Peyer's patch (tissue), 4 donors: ENCODE results near the gene TK2.

Source experiments
- POLR2A ChIP-seq, 2 donors: fragments of 450-650 bp; IDR thresholded peaks; one replicate each; pipeline ENCODE4 v1.5.1; 2017; ENCODE audit warnings: antibody characterized with exemption in 2 of 2, mild to moderate bottlenecking in 2 of 2, moderate library complexity in 2 of 2
- TF ChIP-seq, protein P1 (sequence below), 6 experiments: fragments of 450-650 bp in 4 of 6; fragments of 200-600 bp in 2 of 6; sonication (generic) in 1 of 6; IDR thresholded peaks; one replicate each; pipeline ENCODE4 v1.5.1; 2017 to 2019; ENCODE audit warnings: antibody characterized with exemption in 6 of 6, mild to moderate bottlenecking in 3 of 6, moderate library complexity in 1 of 6

DNA sequence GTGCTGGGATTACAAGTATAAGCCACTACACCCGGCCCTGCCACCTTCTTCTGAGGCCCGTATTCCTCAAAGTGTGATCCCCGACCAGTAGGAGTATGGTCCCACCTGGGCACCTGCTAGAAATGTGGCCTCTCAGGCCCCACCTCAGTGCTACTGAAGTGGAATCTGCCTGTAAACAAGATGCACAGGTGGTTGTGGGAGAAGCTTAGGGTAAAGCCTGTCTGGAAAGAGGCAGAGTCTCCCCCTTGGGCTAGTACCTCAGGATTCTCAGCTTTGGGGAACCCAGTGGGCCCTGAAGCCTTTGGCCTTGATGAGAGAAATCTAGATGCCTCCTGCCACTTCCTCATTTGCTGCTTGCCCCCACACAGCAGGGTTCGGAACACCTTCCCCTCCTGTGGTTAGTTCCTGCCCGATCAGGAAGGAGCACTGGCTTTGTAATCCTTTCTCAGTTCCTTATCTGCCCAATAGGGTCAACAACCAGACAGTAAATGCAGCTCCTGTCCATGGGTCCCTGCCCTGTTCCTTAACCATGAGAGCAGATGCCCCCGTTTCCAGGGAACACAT lies 25.2 kb downstream of the TK2 start:
- TF ChIP-seq POLR2A (IDR thresholded peaks at IDR 0.05), result no peak
- TF ChIP-seq, protein P1, sequence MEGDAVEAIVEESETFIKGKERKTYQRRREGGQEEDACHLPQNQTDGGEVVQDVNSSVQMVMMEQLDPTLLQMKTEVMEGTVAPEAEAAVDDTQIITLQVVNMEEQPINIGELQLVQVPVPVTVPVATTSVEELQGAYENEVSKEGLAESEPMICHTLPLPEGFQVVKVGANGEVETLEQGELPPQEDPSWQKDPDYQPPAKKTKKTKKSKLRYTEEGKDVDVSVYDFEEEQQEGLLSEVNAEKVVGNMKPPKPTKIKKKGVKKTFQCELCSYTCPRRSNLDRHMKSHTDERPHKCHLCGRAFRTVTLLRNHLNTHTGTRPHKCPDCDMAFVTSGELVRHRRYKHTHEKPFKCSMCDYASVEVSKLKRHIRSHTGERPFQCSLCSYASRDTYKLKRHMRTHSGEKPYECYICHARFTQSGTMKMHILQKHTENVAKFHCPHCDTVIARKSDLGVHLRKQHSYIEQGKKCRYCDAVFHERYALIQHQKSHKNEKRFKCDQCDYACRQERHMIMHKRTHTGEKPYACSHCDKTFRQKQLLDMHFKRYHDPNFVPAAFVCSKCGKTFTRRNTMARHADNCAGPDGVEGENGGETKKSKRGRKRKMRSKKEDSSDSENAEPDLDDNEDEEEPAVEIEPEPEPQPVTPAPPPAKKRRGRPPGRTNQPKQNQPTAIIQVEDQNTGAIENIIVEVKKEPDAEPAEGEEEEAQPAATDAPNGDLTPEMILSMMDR (IDR thresholded peaks at IDR 0.05), result peak in 5 of 6 experiments; percentile 3 to 23 (median 18)
